ENCODE measurements around the gene TBX21.

Gene TBX21

DNA sequence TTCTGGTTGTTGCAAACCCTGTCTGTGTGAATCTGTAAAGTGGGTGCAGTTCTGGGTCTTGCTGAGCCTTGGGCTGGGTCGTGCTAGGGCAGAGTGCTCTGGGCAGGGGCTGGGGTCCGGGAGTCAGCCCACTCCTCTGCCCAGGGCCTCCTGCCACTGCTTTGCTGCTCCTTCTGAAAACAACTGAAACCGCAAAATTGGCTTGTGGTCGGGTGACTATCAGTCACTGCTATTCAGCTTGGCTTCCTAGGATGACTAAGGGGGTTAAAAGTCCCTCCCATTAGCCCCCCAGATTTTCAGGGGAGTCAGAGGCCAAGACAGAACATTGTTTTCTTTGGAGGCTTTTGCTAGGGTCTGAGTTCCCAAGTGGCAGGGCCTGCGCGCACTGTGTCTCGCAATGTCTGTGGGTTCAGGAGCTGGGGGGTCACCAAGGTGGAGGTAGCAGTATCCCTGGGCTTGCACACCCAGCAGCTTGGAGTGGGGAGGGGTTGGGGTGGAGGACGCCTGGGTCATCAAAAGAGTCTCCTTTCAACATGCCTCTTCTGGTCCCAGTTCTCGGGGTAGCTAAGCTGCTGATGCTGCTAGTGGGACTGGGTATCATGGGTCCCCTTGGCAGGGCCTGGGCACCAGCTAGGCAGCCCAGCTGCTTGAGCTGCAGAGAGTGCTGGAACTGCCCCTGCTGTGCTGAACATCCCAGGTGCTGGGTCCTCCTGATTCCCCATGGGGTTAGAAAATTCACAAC is 13.5 kb upstream of the TBX21 start:
- no peak overlapping the region for H3K4me3 ChIP-seq (ENCODE audit: low read depth in 1 of 2, low read length in 2 of 2)
- DNase-seq: peak; percentile 34
- peaks cover 13% of the 10 kb centered on the region; the same call in 1 of the 2 replicates for H4K20me1 ChIP-seq (ENCODE audit: insufficient read depth, low read length)
- TF ChIP-seq, protein P1, sequence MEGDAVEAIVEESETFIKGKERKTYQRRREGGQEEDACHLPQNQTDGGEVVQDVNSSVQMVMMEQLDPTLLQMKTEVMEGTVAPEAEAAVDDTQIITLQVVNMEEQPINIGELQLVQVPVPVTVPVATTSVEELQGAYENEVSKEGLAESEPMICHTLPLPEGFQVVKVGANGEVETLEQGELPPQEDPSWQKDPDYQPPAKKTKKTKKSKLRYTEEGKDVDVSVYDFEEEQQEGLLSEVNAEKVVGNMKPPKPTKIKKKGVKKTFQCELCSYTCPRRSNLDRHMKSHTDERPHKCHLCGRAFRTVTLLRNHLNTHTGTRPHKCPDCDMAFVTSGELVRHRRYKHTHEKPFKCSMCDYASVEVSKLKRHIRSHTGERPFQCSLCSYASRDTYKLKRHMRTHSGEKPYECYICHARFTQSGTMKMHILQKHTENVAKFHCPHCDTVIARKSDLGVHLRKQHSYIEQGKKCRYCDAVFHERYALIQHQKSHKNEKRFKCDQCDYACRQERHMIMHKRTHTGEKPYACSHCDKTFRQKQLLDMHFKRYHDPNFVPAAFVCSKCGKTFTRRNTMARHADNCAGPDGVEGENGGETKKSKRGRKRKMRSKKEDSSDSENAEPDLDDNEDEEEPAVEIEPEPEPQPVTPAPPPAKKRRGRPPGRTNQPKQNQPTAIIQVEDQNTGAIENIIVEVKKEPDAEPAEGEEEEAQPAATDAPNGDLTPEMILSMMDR (IDR thresholded peaks at IDR 0.05; ENCODE audit: borderline replicate concordance, extremely low read depth, low read length, poor library complexity, severe bottlenecking): no peak
- no peak for TF ChIP-seq EZH2 (IDR thresholded peaks at IDR 0.05; ENCODE audit: borderline replicate concordance, low read depth, low read length, severe bottlenecking)
- peak; percentile 55 for ATAC-seq (ENCODE audit: insufficient read depth, low read depth)
- H3K4me2 ChIP-seq (ENCODE audit: insufficient read depth, low read length): no peak overlapping the region
- peaks cover 32% of the 10 kb centered on the region for H3K4me1 ChIP-seq (ENCODE audit: insufficient read depth, low read length)
- H3K79me2 ChIP-seq (ENCODE audit: insufficient read depth, low read length): no peaks in the 10 kb centered on the region
- H2AFZ ChIP-seq (ENCODE audit: low read depth, low read length): no peak overlapping the region
- H3K9ac ChIP-seq (ENCODE audit: low read depth, low read length): no peak overlapping the region
- H3K36me3 ChIP-seq (ENCODE audit: insufficient read depth, low read length): no peaks in the 10 kb centered on the region
- no peak overlapping the region for H3K27ac ChIP-seq (ENCODE audit: low read length)
- peaks cover 40% of the 10 kb centered on the region for H3K27me3 ChIP-seq (ENCODE audit: insufficient read depth, low read length, poor library complexity)
- no peaks in the 10 kb centered on the region for H3K9me3 ChIP-seq (ENCODE audit: insufficient read depth, low read length, severe bottlenecking)

DNA sequence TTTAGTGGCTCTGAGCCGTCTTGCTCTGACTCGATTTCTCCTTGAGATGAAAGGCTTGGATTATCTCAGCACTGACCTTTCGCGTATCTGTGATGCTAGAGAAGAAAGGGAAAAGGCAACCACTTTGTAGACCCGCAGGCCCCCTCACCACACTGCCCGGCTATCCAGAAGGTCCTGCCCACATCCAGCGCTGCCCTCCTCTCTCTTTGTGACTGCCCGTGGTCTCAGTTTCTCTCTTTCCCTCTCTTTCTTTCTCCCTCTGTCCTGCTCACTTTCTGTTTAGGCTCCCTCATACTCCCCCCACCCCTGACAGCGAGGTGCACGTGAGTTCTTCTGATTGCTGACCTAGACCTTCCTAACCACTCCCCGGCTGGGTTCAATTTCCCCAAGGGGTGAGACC is 12.8 kb upstream of the TBX21 start:
- Histone ChIP-seq H3K9ac (ENCODE audit: low read depth, low read length) (no peak overlapping the region), H3K4me3 (ENCODE audit: low read depth in 1 of 2, low read length in 2 of 2) (no peak overlapping the region), H3K27me3 (ENCODE audit: insufficient read depth, low read length, poor library complexity) (peaks cover 38% of the 10 kb centered on the region), H3K4me2 (ENCODE audit: insufficient read depth, low read length) (no peak overlapping the region), H3K79me2 (ENCODE audit: insufficient read depth, low read length) (no peaks in the 10 kb centered on the region), H4K20me1 (ENCODE audit: insufficient read depth, low read length) (peaks cover 13% of the 10 kb centered on the region; the same call in 1 of the 2 replicates), H2AFZ (ENCODE audit: low read depth, low read length) (no peak overlapping the region), H3K4me1 (ENCODE audit: insufficient read depth, low read length) (peaks cover 32% of the 10 kb centered on the region), H3K36me3 (ENCODE audit: insufficient read depth, low read length) (no peaks in the 10 kb centered on the region), H3K9me3 (ENCODE audit: insufficient read depth, low read length, severe bottlenecking) (no peaks in the 10 kb centered on the region), H3K27ac (ENCODE audit: low read length) (no peak overlapping the region)
- no peak for ATAC-seq (ENCODE audit: insufficient read depth, low read depth)
- no peak for DNase-seq
- no peak for TF ChIP-seq EZH2 (IDR thresholded peaks at IDR 0.05; ENCODE audit: borderline replicate concordance, low read depth, low read length, severe bottlenecking)
- TF ChIP-seq, protein P1 (IDR thresholded peaks at IDR 0.05; ENCODE audit: borderline replicate concordance, extremely low read depth, low read length, poor library complexity, severe bottlenecking): no peak

DNA sequence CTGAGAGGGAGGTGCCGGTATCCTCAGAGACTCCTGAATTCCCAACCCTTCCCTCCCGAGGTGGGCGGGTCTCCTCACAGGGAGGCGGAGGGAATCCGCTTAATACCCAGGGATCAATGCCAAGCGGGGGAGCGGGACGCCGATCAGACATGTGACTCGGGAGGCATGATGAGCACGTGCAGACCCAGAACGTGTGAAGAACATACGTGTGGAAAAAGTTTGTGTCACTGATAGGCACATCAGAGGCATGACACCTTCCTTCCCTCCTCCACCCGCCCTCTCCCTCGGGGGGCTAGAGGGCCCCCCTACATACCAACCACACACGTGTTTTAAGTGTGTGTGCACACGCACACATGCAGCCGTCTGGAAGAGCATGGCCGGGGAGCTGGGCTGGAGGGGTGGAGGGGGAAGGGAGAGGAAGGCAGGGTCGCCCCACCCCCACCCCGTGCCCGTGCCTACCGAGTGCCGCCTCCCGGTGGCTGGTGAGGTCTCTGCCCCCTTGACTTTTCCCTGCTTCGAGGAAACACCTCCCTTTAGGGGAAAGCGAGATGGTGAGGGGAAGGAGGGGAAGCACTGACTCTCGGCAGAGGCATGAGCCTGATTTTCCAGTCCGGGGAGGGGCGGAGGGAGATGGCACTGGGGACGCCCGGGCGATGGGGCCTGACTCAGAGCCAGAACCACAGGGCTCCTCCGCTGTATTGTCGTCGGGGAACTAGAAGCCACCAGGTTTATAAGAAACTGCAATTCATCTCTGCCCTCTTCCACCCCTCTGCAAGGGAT is 12.1 kb upstream of the TBX21 start:
- H3K9me3 ChIP-seq (ENCODE audit: insufficient read depth, low read length, severe bottlenecking): no peaks in the 10 kb centered on the region
- peaks cover 13% of the 10 kb centered on the region; the same call in 1 of the 2 replicates for H4K20me1 ChIP-seq (ENCODE audit: insufficient read depth, low read length)
- H3K36me3 ChIP-seq (ENCODE audit: insufficient read depth, low read length): no peaks in the 10 kb centered on the region
- H3K4me1 ChIP-seq (ENCODE audit: insufficient read depth, low read length): peaks cover 32% of the 10 kb centered on the region
- ATAC-seq (ENCODE audit: insufficient read depth, low read depth): no peak
- H2AFZ ChIP-seq (ENCODE audit: low read depth, low read length): no peak overlapping the region
- H3K27ac ChIP-seq (ENCODE audit: low read length): no peak overlapping the region
- H3K79me2 ChIP-seq (ENCODE audit: insufficient read depth, low read length): no peaks in the 10 kb centered on the region
- H3K4me3 ChIP-seq (ENCODE audit: low read depth in 1 of 2, low read length in 2 of 2): no peak overlapping the region
- H3K4me2 ChIP-seq (ENCODE audit: insufficient read depth, low read length): no peak overlapping the region
- no peak overlapping the region for H3K9ac ChIP-seq (ENCODE audit: low read depth, low read length)
- no peak for DNase-seq
- H3K27me3 ChIP-seq (ENCODE audit: insufficient read depth, low read length, poor library complexity): peaks cover 38% of the 10 kb centered on the region
- TF ChIP-seq, protein P1 (IDR thresholded peaks at IDR 0.05; ENCODE audit: borderline replicate concordance, extremely low read depth, low read length, poor library complexity, severe bottlenecking): peak; percentile 30
- TF ChIP-seq EZH2 (IDR thresholded peaks at IDR 0.05; ENCODE audit: borderline replicate concordance, low read depth, low read length, severe bottlenecking): no peak

Measured in DND-41 (cell line).